Loucy (cell line): ENCODE results near the gene SH3RF1.

Source experiments
- CTCF ChIP-seq: fragments of 200-600 bp; sonication (generic); conservative IDR thresholded peaks from 2 replicates; pipeline ENCODE4 v1.5.1; 2014; ENCODE audit warnings: mild to moderate bottlenecking, antibody characterized with exemption, low read length
- EZH2phosphoT487 ChIP-seq: fragments of 200-600 bp; IDR thresholded peaks from 2 replicates; pipeline ENCODE4 v1.6.1; 2018; ENCODE audit warnings: antibody characterized with exemption, mild to moderate bottlenecking, moderate library complexity, borderline replicate concordance

- TF ChIP-seq CTCF (no peak), EZH2phosphoT487 (no peak)
Observed at GRCh38 chr4:169089004-169089403, 181.8 kb downstream of the SH3RF1 start.
